ENCODE results near the gene NTM. TPM values are rescaled to one million over a fixed set of nuclear protein-coding genes. Genes with fewer than 3 reads are reported as not detected.

Gene NTM
- total and polyA plus RNA-seq, 7 donors, result 0.07 to 1.1 (median 0.22) TPM; not detected in 2

DNA sequence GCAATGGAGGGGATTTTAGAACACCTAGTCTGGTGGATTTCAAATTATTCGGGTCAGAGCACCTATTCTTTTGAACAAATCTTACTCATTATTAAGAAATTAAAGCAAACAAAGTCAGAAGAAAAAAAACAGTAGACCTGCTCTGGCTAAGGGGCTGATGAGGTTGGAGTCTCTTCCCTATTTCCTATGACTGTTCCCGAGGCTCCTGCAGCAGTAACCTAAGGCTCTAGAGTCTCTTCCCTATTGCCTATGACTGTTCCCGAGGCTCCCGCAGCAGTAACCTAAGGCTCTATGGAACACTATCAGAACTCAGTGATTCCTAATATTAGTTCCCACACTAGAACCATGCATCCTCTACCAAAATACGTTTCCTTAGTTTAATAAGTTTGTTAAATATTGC lies 607.9 kb downstream of the NTM start:
- ATAC-seq, result no peak
- Histone ChIP-seq H3K4me3 (no peak overlapping the region), H3K9me3 (no peaks in the 10 kb centered on the region), H3K27ac (no peak overlapping the region), H3K4me1 (no peaks in the 10 kb centered on the region), H3K27me3 (ENCODE audit: insufficient read depth in 3 of 3, low read length in 2 of 3) (no peaks in the 10 kb centered on the region), H3K36me3 (ENCODE audit: insufficient read depth in 1 of 2, low read depth in 1 of 2) (no peaks in the 10 kb centered on the region)
- TF ChIP-seq, protein P1, sequence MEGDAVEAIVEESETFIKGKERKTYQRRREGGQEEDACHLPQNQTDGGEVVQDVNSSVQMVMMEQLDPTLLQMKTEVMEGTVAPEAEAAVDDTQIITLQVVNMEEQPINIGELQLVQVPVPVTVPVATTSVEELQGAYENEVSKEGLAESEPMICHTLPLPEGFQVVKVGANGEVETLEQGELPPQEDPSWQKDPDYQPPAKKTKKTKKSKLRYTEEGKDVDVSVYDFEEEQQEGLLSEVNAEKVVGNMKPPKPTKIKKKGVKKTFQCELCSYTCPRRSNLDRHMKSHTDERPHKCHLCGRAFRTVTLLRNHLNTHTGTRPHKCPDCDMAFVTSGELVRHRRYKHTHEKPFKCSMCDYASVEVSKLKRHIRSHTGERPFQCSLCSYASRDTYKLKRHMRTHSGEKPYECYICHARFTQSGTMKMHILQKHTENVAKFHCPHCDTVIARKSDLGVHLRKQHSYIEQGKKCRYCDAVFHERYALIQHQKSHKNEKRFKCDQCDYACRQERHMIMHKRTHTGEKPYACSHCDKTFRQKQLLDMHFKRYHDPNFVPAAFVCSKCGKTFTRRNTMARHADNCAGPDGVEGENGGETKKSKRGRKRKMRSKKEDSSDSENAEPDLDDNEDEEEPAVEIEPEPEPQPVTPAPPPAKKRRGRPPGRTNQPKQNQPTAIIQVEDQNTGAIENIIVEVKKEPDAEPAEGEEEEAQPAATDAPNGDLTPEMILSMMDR (IDR thresholded peaks at IDR 0.05), result no peak
- intact Hi-C loops (cut with DNase I), result no loop called here
- 70 to 77% (median 71%) methylated on average over 5 of the region's 5 CpGs for WGBS, 3 donors
- DNase-seq, result no peak

DNA sequence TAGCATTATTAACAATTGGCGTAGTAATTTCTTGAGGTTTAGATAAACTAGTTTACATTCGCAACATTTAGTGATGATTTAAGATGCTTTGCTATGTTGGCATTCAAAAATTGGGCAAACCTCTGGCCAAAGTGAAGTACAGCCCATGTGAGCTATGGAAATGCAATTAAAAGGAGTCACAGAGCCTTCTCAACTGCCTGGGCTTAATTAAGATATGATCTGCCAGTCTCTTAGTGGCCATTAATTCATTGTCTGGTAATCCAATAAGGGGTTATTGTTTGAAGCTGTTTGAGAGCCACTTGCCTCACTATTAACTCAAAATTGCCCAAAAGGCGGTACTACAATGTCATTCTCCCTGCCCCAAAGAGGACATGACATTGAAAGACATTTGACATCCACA lies 608.9 kb downstream of the NTM start:
- intact Hi-C loops (cut with DNase I), result no loop called here
- ATAC-seq (no peak), DNase-seq (no peak)
- no peaks in the 10 kb centered on the region for H3K4me1 ChIP-seq
- no peak overlapping the region for H3K27ac ChIP-seq
- no peaks in the 10 kb centered on the region for H3K9me3 ChIP-seq
- TF ChIP-seq, protein P1 (IDR thresholded peaks at IDR 0.05), result no peak
- H3K27me3 ChIP-seq (ENCODE audit: insufficient read depth in 3 of 3, low read length in 2 of 3), result no peaks in the 10 kb centered on the region
- no peak overlapping the region for H3K4me3 ChIP-seq
- 93 to 96% (median 94%) methylated on average over 3 of the region's 3 CpGs for WGBS, 3 donors
- H3K36me3 ChIP-seq (ENCODE audit: insufficient read depth in 1 of 2, low read depth in 1 of 2), result no peaks in the 10 kb centered on the region

DNA sequence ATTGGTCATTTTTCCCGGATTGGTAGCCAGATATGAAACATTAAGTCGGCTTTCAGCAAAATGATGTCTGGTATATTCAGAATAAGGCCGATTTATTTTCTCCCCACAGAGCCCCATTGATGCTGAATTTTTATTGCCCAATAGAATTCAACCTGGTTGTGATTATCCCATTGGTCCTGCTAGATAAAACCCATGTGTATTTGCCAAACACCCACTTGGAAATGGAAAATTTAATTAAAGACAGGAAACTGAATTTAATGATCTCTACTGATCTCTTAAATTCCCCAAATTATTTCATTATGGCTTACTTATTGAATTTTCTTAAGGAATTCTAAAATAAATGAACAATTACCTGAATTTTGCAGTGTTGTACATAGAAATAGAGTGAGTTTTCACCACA lies 609.8 kb downstream of the NTM start:
- H3K4me3 ChIP-seq, result no peak overlapping the region
- no peak overlapping the region for H3K27ac ChIP-seq
- H3K9me3 ChIP-seq, result no peaks in the 10 kb centered on the region
- ATAC-seq (no peak), DNase-seq (no peak)
- TF ChIP-seq, protein P1 (IDR thresholded peaks at IDR 0.05), result no peak
- no peaks in the 10 kb centered on the region for H3K27me3 ChIP-seq (ENCODE audit: insufficient read depth in 3 of 3, low read length in 2 of 3)
- WGBS, 3 donors, result 89 to 92% (median 90%) methylated on average over 3 of the region's 3 CpGs
- intact Hi-C loops (cut with DNase I), result no loop called here
- H3K4me1 ChIP-seq, result no peaks in the 10 kb centered on the region
- H3K36me3 ChIP-seq (ENCODE audit: insufficient read depth in 1 of 2, low read depth in 1 of 2), result no peaks in the 10 kb centered on the region

DNA sequence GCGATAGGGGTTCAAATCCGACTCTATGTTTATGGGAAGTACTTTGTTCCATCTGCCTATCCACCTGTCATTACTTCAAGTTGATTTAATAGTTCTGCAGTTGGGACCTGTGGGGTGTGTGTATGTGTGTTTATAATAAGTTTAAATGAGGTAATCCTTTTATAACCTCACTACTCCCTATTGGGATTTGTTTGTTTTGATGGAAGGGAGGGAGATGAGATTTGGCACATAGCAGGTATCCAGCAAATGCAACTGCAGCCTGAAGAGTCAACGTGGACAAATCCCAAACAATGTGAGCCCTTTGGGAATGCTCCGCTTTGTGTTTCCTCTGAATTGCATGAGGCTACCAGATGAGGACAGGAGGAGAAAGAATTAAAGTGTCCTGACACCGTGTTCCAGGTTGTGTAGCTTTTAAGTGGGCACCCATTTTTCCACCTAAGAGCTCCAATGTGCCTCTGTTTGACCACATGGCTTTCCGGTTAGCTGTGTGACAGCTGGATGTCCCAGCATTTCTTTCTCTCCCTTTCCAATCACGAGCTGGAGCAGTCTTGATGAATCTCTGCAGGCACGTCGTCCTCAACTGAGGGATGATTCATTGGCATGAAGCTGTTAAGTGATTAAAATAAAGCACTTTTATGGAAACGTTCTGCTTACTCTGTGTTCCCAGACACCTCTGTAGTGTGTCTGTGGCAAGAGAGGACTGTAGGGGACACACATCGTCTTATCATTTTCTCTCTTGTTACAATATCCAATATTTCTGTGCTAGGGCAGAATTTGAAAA lies 610.7 kb downstream of the NTM start:
- no peaks in the 10 kb centered on the region for H3K9me3 ChIP-seq
- ATAC-seq (no peak), DNase-seq (no peak)
- 41 to 50% (median 42%) methylated on average over 11 of the region's 11 CpGs for WGBS, 3 donors
- no peaks in the 10 kb centered on the region for H3K4me1 ChIP-seq
- H3K27me3 ChIP-seq (ENCODE audit: insufficient read depth in 3 of 3, low read length in 2 of 3), result no peaks in the 10 kb centered on the region
- H3K4me3 ChIP-seq, result no peak overlapping the region
- intact Hi-C loops (cut with DNase I), result no loop called here
- H3K27ac ChIP-seq, result no peak overlapping the region
- TF ChIP-seq, protein P1 (IDR thresholded peaks at IDR 0.05), result no peak
- H3K36me3 ChIP-seq (ENCODE audit: insufficient read depth in 1 of 2, low read depth in 1 of 2), result no peaks in the 10 kb centered on the region

DNA sequence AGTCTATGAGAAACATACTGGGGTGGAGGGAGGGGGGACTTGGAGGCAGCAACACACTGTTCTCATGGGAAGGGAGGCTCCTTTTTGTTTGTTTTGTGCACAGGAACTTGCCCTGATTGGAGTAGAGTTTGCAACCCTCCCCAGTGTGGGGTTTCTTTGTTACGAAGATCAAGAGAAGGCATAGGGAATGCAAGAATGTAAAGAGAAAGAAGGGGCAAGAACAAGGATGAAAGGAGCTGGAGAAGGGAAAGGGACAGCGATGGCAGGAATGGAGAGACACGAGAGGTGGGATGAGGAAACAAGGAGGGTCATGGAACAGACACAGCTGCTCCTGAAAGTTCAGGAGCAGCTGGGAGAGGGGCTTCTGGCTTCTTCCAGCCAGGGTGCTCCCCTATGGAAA lies 611.7 kb downstream of the NTM start:
- Histone ChIP-seq H3K36me3 (ENCODE audit: insufficient read depth in 1 of 2, low read depth in 1 of 2) (no peaks in the 10 kb centered on the region), H3K27me3 (ENCODE audit: insufficient read depth in 3 of 3, low read length in 2 of 3) (no peaks in the 10 kb centered on the region), H3K27ac (no peak overlapping the region), H3K4me1 (no peaks in the 10 kb centered on the region), H3K9me3 (no peaks in the 10 kb centered on the region), H3K4me3 (no peak overlapping the region)
- TF ChIP-seq, protein P1 (IDR thresholded peaks at IDR 0.05), result no peak
- WGBS, 3 donors, result 31 to 62% (median 52%) methylated on average over 3 of the region's 3 CpGs
- ATAC-seq (no peak), DNase-seq (no peak)
- intact Hi-C loops (cut with DNase I), result no loop called here

Measured in psoas muscle (tissue), 8 donors.